ENCODE data around the gene ANAPC13. TPM values are rescaled to one million over a fixed set of nuclear protein-coding genes. Genes with fewer than 3 reads are reported as not detected.

Gene ANAPC13
- total RNA-seq, 1 donor from 2014 or later = 71.8 TPM

- H3K27me3 Mint-ChIP-seq (ENCODE audit: low read depth) = no peaks in the 10 kb centered on the region
- no peak for TF ChIP-seq CTCF (conservative IDR thresholded peaks at IDR 0.05)
- H3K27ac Mint-ChIP-seq (ENCODE audit: unreplicated experiment) = peak overlapping the region; percentile 7
- no peak for DNase-seq (ENCODE audit: low read depth, low spot score)
- H3K9me3 Mint-ChIP-seq = no peaks in the 10 kb centered on the region
- peaks cover 30% of the 10 kb centered on the region for H3K4me1 Mint-ChIP-seq
- peak overlapping the region; percentile 36 for H3K4me3 Mint-ChIP-seq
- H3K36me3 Mint-ChIP-seq (ENCODE audit: low read depth) = no peaks in the 10 kb centered on the region
These were observed 21.6 kb downstream of the ANAPC13 start for GRCh38 chr3:134464064-134464688.

GRCh38 chr3:134463676-134464063 lies 22.1 kb downstream of the ANAPC13 start:
- Mint-ChIP-seq H3K4me1 (peaks cover 30% of the 10 kb centered on the region), H3K9me3 (no peaks in the 10 kb centered on the region), H3K36me3 (ENCODE audit: low read depth) (no peaks in the 10 kb centered on the region), H3K27ac (ENCODE audit: unreplicated experiment) (no peak overlapping the region), H3K27me3 (ENCODE audit: low read depth) (no peaks in the 10 kb centered on the region), H3K4me3 (no peak overlapping the region)
- TF ChIP-seq CTCF (conservative IDR thresholded peaks at IDR 0.05) = no peak
- no peak for DNase-seq (ENCODE audit: low read depth, low spot score)

- H3K27ac Mint-ChIP-seq (ENCODE audit: unreplicated experiment) = peak overlapping the region; percentile 85
- no peaks in the 10 kb centered on the region for H3K36me3 Mint-ChIP-seq (ENCODE audit: low read depth)
- peaks cover 30% of the 10 kb centered on the region for H3K4me1 Mint-ChIP-seq
- DNase-seq (ENCODE audit: low read depth, low spot score) = no peak
- H3K27me3 Mint-ChIP-seq (ENCODE audit: low read depth) = no peaks in the 10 kb centered on the region
- no peaks in the 10 kb centered on the region for H3K9me3 Mint-ChIP-seq
- TF ChIP-seq CTCF (conservative IDR thresholded peaks at IDR 0.05) = no peak
- H3K4me3 Mint-ChIP-seq = peak overlapping the region; percentile 4
These were observed 23.3 kb downstream of the ANAPC13 start for GRCh38 chr3:134462331-134462941.

- no peak overlapping the region for H3K4me3 Mint-ChIP-seq
- no peak for TF ChIP-seq CTCF (conservative IDR thresholded peaks at IDR 0.05)
- no peak for DNase-seq (ENCODE audit: low read depth, low spot score)
- H3K27ac Mint-ChIP-seq (ENCODE audit: unreplicated experiment) = no peak overlapping the region
- H3K36me3 Mint-ChIP-seq (ENCODE audit: low read depth) = no peaks in the 10 kb centered on the region
- peaks cover 30% of the 10 kb centered on the region for H3K4me1 Mint-ChIP-seq
- no peaks in the 10 kb centered on the region for H3K27me3 Mint-ChIP-seq (ENCODE audit: low read depth)
- no peaks in the 10 kb centered on the region for H3K9me3 Mint-ChIP-seq
These were observed 24.8 kb downstream of the ANAPC13 start for GRCh38 chr3:134460965-134461364.

GRCh38 chr3:134459562-134459961 lies 26.2 kb downstream of the ANAPC13 start:
- no peak for TF ChIP-seq CTCF (conservative IDR thresholded peaks at IDR 0.05)

More at GRCh38 chr3:134459562-134459961, 26.2 kb downstream of the ANAPC13 start:
- H3K4me3 Mint-ChIP-seq = no peak overlapping the region
- no peak overlapping the region for H3K27ac Mint-ChIP-seq (ENCODE audit: unreplicated experiment)
- no peak for DNase-seq (ENCODE audit: low read depth, low spot score)
- peaks cover 28% of the 10 kb centered on the region for H3K4me1 Mint-ChIP-seq
- no peaks in the 10 kb centered on the region for H3K9me3 Mint-ChIP-seq
- no peaks in the 10 kb centered on the region for H3K27me3 Mint-ChIP-seq (ENCODE audit: low read depth)
- no peaks in the 10 kb centered on the region for H3K36me3 Mint-ChIP-seq (ENCODE audit: low read depth)
